Activated B cell treated with CpG ODN at 0.5 μM for 24 hours (primary cell): ENCODE measurements around the gene BPI. TPM values are rescaled to one million over a fixed set of nuclear protein-coding genes. Genes with fewer than 3 reads are reported as not detected.
"Not testable (repeated sequence)": the region's sequence is repeated elsewhere in the genome, so short reads cannot be mapped to it uniquely, and the experiment has no call there.

ENCODE experiments used
- ATAC-seq: fragments of 200-7000 bp; cut with Tn5 transposase; one replicate; pipeline ENCODE4 v1.10.0; 2021; ENCODE audit warnings: low read depth, mild to moderate bottlenecking, moderate library complexity
- CTCF ChIA-PET: fragments of 350-600 bp; sonication (Branson Sonifier 250); formaldehyde crosslinking; loops from one replicate; lab custom pipeline; 2021; ENCODE audit warnings: antibody characterized with exemption; lab: Charles Lee
- POLR2A ChIA-PET: fragments of 350-600 bp; sonication (Branson Sonifier 250); formaldehyde crosslinking; loops from one replicate; lab custom pipeline; 2021; ENCODE audit warnings: antibody characterized with exemption; lab: Charles Lee
- DNase-seq: peaks from one replicate; pipeline ENCODE4 v3.0.0; 2022
- H3K27ac Mint-ChIP-seq: one replicate; pipeline ENCODE4 v1.8.0; 2020; ENCODE audit warnings: mixed read lengths
- H3K27me3 Mint-ChIP-seq: one replicate; pipeline ENCODE4 v1.8.0; 2021; ENCODE audit warnings: mixed read lengths
- H3K36me3 Mint-ChIP-seq: one replicate; pipeline ENCODE4 v1.8.0; 2021; ENCODE audit warnings: low read depth, mixed read lengths
- H3K4me1 Mint-ChIP-seq: one replicate; pipeline ENCODE4 v1.8.0; 2021; ENCODE audit warnings: mixed read lengths
- H3K4me3 Mint-ChIP-seq: one replicate; pipeline ENCODE4 v1.8.0; 2020; ENCODE audit warnings: mild to moderate bottlenecking, mixed read lengths
- H3K9me3 Mint-ChIP-seq: one replicate; pipeline ENCODE4 v1.8.0; 2020; ENCODE audit warnings: mixed read lengths
- CTCF ChIP-seq: fragments of 200-600 bp; IDR thresholded peaks from one replicate; pipeline ENCODE4 v1.8.0; 2022; ENCODE audit warnings: antibody characterized with exemption, mild to moderate bottlenecking
- intact Hi-C: fragments of 100-400 bp; cut with micrococcal nuclease; formaldehyde crosslinking; loops from one replicate; pipeline ENCODE4 v1.15.1; 2024
- total RNA-seq: library from RNA; stranded (reverse); gene quantifications from 2 replicates; pipeline ENCODE4 v1.2.3, GENCODE V29; 2022

Gene BPI
- total RNA-seq, 1 donor from 2014 or later = not detected

- no peak for DNase-seq
- ATAC-seq = no peak
- H3K9me3 Mint-ChIP-seq = no peaks in the 10 kb centered on the region
- no peak overlapping the region for H3K27ac Mint-ChIP-seq
- ChIA-PET POLR2A (no interaction called here), CTCF (no interaction called here)
- intact Hi-C loops = no loop called here
- peaks cover 3% of the 10 kb centered on the region for H3K27me3 Mint-ChIP-seq
- no peak for TF ChIP-seq CTCF
- H3K36me3 Mint-ChIP-seq = no peaks in the 10 kb centered on the region
- no peak overlapping the region for H3K4me3 Mint-ChIP-seq
- no peaks in the 10 kb centered on the region for H3K4me1 Mint-ChIP-seq
Observed at GRCh38 chr20:38277285-38277684, 26.7 kb upstream of the BPI start.

GRCh38 chr20:38277691-38278090 lies 26.3 kb upstream of the BPI start:
- H3K27me3 Mint-ChIP-seq = peaks cover 1% of the 10 kb centered on the region
- H3K4me1 Mint-ChIP-seq = no peaks in the 10 kb centered on the region
- no peaks in the 10 kb centered on the region for H3K36me3 Mint-ChIP-seq
- ChIA-PET CTCF (no interaction called here), POLR2A (no interaction called here)
- no peak overlapping the region for H3K27ac Mint-ChIP-seq
- intact Hi-C loops = no loop called here
- no peak for TF ChIP-seq CTCF
- no peak for DNase-seq
- H3K4me3 Mint-ChIP-seq = no peak overlapping the region
- H3K9me3 Mint-ChIP-seq = no peaks in the 10 kb centered on the region
- no peak for ATAC-seq

- ATAC-seq = no peak
- CTCF ChIA-PET = no interaction called here
Observed at GRCh38 chr20:38278131-38278530, 25.8 kb upstream of the BPI start.

GRCh38 chr20:38278763-38279162 lies 25.2 kb upstream of the BPI start:
- Mint-ChIP-seq H3K9me3 (no peaks in the 10 kb centered on the region), H3K27me3 (peaks cover 7% of the 10 kb centered on the region), H3K36me3 (no peaks in the 10 kb centered on the region), H3K4me3 (no peak overlapping the region), H3K4me1 (no peaks in the 10 kb centered on the region), H3K27ac (no peak overlapping the region)
- POLR2A ChIA-PET = no interaction called here
- intact Hi-C loops = no loop called here
- ATAC-seq = no peak
- CTCF ChIA-PET = no interaction called here
- TF ChIP-seq CTCF = no peak
- no peak for DNase-seq

More at GRCh38 chr20:38278131-38278530, 25.8 kb upstream of the BPI start:
- Mint-ChIP-seq H3K36me3 (no peaks in the 10 kb centered on the region), H3K4me3 (no peak overlapping the region), H3K27me3 (peaks cover under 1% of the 10 kb centered on the region), H3K27ac (no peak overlapping the region), H3K9me3 (no peaks in the 10 kb centered on the region), H3K4me1 (no peaks in the 10 kb centered on the region)
- DNase-seq = no peak
- intact Hi-C loops = no loop called here
- TF ChIP-seq CTCF = no peak
- POLR2A ChIA-PET = no interaction called here

- ATAC-seq, H3K9me3 Mint-ChIP-seq, CTCF ChIA-PET, DNase-seq, POLR2A ChIA-PET, H3K4me3 Mint-ChIP-seq, intact Hi-C loops, H3K27ac Mint-ChIP-seq, H3K36me3 Mint-ChIP-seq, H3K4me1 Mint-ChIP-seq, H3K27me3 Mint-ChIP-seq: not testable (repeated sequence)
Observed at GRCh38 chr20:38281176-38281915, 22.6 kb upstream of the BPI start.
